Activated effector memory CD4-positive, alpha-beta T cell treated with Interleukin-2 at 50 U/mL for 16 hours (primary cell): ENCODE data around the gene CPE.
"Not testable (repeated sequence)": the region's sequence is repeated elsewhere in the genome, so short reads cannot be mapped to it uniquely, and the experiment has no call there.

Experiments used
- DNase-seq: peaks from one replicate; pipeline ENCODE4 v3.0.0-alpha.2; 2020

The CPE gene

DNA sequence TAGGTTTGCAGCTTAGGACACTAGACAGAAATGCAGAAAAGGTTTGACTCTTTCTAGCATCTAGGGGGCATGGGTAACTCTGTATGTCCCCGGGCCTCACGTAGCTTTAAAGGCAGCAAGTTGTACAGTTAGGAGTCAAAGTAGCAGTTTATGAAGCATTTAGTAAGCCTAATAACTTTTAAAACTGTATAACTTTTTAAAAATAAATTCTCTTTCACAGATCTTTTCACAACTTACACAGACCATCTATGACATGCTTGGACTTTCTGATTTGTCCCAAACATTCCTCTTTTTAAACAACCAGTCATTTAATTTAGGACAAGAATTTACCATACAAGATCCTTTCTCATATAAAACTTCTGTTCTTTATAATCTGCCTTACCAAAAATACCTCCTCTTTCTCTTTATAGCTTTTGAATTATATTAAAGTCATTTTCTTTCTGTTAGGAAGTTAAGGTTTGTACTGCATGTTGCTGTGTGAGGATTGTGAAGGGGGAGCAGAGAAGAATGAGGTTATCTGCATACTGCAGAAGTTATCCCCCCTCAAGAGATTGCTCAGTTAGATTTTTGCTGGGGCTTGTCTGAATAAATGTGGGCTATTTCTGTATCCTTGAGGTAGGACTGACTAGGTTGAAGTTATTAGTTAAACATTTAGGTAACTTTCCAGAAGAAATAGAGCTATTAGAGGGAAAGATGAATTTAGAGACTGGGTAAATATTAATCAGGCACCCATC, 94.3 kb downstream of the CPE start:
- no peak for DNase-seq

DNA sequence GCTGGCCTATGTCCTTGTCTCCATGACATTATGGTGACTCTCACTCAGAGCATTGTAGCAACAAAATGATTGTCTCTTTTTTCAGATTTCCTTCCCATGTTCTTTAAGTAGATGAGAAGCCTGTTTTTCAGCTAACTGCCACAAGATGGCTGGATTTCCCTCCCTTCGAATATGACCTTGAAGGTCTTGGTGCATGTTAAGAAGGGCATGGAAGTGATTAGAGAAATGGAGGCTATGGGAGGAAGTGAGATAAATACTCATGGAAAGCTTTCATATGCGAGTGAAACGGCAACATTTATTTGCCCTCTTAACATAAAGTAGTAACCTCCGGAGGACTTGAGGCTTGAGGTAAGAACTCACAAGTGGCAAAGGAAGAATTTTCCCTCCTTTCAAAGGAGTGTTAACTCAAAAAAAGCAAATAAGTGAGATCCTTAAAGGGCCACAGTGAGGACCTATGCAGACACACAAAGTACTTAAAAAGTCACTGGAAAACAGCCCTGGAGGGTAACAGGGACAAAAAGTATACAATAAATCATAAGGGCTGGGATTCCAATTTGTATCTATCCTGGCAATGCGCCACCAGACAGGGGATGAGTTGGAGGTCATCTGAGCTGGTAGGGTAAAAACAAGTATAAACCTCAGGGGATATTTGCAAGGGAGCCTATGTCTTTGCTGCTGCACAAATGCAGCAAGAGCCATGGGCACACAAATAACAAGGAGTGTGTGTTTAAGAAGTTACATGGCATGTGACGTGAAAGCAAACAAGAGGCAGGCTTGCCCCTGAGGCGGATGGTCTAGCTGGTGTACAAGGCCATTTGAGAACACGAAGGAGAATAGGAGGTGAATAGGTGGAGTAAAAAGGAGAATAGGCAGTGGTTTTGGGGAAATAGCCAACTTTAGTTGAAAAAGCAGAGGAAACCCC, 96.2 kb downstream of the CPE start:
- no peak for DNase-seq

DNA sequence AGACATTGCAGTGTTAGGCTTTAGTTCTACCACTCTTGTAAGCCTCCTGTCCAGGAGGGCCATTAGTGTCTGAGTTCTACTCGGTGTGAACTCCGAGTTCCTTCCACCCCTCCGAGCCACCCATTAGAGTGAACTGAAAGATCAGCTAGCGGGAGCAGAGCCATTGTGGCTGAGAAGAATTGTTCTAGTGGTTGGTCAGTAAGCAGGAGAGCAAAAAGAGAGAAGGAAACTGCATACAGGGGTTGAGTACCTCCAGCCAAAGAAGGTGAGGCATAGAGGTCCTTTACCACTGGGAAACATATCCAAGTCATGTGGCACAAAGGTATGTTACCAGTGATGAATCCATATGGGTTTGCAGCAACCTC, 96.9 kb downstream of the CPE start:
- no peak for DNase-seq

DNA sequence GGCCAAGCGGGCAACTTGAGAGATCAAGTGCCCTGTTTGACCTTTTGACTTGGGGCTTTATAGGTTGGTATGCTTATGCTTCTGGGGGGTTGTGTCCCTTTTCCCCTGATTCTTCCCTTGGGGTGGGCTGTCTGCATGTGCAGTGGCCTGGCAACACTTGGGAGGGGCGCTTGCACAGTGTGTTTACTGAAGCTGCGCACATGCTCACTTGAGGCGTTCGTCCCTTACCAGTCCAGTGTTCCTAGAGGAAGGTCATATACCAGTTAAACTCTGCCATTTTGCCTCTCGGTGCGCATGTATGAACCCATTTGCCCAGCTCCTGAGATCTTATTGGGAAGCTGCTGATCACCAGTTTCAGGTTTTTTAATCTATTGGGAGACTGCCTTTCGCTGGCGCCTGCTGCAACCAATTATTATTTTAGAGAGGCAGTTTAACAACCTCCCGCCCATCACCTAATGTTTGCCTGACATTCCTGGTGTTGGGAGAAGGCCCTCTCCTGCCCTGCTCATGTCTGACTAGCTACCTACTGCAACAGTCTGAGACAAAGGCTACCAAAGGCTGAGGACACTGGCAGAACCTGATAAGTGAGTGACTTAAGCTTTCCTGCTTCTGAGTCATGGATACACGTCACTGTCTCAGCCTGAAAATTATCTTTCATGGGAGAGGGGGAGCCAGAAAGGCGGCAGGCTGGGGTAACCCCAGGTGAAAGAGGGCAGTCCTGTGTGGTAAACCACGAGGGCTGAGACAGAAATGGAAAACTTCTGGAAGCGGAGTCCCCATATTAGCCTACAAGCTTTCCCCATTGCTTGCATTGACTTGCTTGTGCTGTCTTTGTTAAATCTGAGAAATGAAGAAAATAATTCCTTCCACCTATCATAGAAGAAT, 97.6 kb downstream of the CPE start:
- DNase-seq: no peak

DNA sequence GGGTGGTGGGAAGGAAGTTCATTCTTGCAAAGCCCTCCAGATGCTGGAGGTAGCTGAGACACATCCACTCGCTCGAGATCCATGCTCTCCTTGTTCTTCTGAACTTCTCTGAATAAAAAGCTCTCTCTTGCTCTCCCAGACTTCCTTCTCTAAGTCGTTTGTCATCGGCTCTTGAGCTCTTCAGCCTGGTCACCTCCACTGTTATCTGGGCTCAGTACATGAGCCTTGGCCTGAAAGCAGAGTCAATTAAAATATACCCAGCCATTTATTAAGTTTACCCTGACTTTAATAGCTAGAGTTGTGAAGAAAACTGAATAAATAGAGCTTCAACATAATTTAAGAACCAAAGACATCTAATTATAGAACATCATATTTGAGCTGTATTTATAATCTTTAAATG, 99.0 kb downstream of the CPE start:
- DNase-seq: no peak

DNA sequence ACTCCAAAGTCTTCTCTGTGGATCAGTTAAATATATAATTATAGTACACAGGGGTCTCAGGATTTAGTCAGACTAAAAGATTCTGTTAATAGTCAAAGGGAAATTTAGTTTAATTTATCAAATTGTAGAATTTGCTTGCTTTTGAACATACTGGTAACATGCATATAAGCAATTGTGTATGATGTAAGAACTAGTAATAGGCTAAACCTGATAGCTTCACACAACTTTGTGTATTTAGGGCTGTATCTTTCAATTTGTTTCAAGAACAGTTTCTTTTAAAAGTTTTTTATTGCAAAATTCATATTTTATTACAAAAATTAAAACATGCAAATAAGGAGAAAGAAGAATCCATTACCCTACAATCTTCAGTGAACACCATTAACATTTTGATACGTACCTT, 99.5 kb downstream of the CPE start:
- DNase-seq: no peak

DNA sequence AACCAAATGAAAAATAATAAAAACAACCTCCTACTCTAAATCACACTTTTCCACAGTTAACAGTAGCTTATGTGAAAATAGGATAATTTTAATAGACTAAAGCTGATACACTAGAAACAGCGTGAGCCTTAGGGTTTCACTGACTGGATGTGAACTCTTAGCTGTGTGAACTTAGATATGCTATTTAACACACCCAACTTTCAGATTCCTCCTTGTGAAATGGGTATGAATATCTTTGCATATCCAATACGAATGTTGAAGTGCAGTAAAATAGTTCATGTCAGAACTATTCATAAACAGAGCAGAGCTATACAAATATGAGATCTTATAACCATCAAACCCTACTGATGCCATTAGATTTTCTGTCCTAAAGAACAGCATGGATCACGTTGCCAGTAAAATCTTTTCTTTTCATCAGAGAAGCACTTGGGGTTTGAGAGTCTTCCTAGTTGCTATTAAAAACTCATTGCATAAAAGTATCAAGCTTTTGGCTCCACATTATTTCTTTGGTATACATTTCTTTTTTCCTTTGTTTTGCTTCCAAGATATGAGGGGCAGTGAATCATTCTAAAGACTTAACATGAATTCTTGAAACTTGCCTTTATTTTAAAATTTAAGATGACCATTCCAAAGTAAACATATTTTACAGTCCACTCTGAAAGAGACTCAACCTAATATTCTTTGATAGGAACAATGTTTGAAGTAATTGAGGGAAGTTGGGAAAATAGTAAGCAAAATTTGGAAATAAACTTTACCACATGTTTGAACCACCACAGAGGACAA, 102.4 kb downstream of the CPE start:
- DNase-seq: no peak

DNA sequence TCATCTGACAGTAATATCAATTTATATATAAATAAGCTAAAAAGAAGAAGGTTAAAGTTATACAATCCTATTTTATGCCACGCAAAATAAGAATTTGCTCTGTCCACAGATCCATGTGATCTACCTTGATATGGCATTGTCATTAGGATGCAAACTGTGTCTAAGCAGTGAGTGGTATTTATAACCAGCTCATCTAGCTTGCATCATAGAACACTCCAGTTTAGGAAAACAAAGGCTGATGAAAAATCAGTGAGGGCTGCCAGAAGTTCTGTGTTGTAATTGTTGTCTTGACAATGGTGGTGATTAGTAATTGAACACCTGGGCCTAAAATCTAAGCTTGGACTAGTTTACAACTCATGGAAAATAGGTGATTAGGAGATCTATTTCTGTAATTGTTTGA, 111.0 kb downstream of the CPE start:
- no peak for DNase-seq

DNA sequence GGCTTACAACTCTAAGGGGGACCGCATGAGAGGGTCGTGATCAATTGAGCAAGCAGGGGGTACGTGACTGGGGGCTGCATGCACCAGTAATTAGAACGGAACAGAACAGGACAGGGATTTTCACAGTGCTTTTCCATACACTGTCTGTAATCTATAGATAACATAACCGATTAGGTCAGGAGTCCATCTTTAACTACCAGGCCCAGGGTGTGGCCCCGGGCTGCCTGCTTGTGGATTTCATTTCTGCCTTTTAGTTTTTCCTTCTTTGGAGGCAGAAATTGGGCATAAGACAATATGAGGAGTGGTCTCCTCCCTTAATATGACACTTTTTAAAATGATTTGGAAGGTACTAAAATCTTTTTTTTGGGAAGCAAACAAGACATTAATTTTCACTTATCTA, 113.8 kb downstream of the CPE start:
- not testable (repeated sequence) for DNase-seq

DNA sequence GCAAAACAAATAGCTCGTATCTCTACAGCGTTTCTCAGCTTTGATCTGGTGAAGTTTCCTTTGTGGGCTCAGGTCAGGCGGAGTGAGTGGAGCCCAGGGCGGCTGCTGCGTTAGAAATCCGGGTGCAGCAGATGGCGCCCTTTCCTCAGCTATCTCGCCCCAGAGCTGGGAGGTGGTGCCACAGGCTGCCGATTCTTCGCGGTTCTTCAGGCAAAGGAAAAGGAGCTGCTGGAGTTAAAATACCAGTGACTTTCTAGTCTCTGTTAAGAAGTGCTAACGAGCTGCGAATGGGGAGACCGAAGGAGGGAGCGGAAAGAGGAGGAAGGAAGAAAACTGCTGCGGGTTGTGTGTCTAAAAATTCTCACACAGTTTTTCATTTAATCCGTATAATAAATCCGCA, 114.6 kb downstream of the CPE start:
- DNase-seq: peak; percentile 27

DNA sequence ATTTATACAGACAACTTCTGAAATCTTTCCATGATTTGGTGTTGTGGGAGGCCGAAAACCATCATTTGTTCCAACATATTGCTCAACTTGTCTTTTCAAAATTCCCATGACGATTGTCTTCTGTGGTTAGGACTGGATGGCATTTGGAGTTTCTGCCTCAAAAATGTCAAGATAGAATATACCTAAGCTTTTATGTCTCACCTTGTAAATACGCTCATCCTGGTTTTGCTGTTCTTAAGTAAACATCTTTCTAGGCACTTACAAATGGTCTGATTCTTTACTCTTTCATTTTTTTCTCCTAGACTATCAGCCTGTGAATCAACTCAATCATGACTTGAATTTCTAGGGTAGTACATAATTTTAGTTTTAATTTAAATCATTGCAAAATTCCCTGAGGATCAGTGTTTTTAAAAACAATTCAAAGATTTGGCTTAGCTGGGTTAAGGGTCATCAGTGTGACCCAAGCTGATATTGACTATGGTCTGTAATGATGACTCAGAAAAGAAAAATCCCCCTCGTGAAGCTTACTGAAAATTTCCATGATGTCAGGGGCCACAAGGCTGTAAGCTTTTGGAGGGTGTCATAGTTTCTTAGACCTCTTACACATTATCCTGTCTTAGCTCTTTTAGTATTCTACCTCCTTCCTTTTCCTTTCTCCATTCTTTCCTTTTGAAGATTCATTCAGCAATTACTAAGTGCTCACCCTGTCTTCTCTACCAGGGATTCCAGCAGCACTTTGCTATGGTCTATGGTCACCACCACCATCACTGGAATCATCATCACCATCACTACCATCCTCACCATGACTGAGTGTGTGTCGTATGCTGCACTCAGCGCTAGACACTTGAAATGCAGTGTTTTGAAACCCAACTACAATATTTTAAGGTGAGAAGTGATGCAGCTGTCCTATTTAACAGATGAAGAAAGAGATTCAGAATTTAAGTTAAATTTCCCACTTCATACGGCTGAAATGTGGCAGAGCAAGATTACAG, 124.4 kb downstream of the CPE start:
- no peak for DNase-seq

DNA sequence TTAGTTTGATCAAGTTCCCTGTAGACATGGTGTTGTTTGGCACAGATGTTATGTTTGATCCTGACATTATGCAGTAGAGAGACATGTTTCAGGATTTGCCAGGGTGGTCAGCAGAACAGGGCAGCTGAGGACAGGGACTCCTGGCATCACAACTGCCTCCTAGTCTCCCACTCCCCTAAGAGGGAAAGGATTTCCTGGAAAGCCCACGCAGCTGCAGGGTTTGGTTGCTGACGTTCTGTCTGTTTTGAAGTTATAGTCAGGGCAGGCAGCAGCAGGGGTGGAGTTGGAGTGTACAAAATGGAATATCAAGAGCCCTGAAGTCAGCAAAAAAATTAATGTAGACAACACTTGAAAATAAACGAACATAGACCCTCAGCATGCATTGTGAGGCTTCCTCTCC, 125.4 kb downstream of the CPE start:
- no peak for DNase-seq

DNA sequence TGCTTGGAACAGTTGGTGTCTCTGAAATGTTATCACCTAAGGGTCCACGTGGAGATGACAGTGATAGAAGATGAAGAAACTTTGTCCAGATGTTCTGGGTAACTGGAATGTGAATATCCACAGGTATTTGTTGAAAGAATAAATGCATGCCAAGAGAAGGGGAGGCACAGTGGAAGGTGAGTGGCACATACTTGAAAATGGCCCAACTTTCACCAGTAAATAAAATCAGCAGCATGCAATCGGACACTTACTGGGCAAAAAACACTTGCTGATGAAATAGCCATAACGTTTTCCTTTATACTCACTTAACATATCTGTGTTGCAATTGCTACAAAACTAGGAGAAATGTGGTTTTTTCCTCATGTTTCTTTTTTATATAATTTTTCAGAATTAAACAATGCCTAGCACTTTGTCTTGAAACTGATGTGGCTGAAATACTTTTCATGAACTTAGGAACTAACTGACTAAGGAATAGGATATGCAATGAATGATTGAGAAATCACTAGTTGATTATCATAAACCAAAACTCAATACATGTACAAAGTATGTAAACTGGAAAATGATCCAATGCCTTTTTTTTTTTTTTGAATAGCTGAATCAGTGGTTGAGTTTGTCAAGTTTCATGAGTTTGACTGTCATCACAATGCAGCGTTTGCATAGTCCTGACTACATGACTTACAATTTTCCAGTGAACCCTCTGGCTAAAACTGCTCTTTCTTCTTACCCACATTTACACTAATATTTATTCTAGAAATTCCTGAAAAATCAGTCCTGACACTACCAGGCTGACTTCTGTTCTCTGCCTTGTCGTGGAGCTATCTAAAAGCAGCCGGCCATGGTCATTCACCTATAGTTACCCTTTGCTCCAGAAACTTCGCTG, 127.4 kb downstream of the CPE start:
- DNase-seq: no peak

DNA sequence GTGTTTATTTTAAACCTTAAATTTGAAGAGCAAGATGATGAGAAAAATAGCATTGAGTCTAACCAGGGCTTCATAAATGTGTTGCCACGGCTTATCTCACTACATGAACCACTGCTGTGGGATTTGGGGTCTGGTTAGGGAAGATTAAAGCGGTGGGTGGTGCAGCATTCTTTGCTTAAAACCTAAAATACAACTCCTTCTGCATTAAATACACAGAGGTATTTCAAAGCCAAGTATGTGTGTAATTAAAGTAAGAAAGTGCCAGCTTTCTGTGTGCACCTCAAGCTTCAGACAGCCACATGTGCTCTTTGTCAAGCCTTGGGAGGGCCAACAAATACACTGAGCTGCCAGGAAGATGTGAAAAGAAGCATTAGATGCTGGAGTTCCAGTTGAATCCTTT, 128.0 kb downstream of the CPE start:
- DNase-seq: no peak

DNA sequence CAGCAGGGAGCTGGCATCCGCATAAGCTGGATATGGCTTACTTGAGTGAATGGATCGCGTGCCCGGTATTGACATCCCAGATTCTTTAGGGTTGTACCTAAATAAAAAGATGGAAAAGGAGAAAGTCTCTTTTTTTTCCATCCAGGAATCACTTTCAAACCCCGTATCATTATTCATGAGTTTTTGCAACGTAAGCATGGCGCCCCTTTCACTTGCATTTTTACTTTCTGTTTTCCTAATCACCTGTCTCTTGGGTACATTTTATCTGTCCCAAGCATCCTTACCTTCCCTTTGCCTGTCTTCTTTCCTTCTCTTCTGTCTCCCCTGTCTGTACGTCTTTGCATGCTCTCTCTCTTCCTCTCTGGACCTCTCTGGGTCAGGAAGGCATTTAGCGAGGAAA, 128.6 kb downstream of the CPE start:
- DNase-seq: no peak

DNA sequence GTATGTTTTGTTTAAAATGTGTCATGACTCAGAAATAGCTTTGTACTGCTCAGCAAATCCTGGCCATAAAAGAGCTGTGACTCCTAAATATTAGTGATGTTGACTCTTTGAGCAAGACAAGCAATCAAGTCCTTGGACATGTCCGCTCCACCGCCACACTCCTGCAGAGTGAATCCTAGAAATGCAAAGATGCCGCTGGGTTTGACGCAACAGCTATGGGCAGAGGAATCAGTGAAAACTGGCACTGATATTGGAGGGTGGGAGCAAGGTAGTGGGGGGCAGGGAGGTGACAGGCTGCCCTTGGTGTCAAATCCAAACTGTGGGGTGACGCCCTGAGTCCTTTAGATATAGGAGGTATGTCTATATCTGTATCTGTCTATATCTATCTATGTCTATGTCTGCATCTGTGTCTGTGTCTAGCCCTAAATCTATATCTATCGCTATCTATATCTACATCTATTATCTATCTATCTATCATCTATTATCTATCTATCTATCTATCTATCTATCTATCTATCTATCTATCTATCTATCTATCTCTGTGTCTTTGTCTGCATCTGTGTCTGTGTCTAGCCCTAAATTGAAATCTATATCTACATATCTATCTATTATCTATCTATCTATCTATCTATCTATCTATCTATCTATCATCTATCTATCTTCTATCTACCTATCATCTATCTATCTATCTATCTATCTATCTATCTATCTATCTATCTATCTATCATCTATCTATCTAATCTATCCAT, 129.7 kb downstream of the CPE start:
- DNase-seq: no peak

DNA sequence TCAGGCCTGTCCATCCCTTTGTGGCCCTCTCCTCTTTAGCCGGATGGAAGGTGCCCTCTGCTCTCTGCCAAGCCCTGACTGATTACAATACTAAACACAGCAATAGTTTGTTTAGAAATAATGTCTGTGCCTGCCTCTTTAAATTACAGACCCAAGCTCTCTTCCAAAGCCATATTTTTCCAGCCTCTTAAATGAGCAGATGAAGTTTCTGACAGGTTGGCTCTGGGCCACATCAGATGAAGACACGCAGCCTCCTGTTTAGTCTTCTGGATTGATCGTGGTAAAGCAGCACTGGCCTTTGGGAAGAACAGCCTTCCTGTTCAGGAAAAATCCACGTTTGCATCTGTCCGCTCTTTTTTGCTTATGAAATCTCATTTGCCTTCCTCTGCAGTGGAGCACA, 133.6 kb downstream of the CPE start:
- no peak for DNase-seq

DNA sequence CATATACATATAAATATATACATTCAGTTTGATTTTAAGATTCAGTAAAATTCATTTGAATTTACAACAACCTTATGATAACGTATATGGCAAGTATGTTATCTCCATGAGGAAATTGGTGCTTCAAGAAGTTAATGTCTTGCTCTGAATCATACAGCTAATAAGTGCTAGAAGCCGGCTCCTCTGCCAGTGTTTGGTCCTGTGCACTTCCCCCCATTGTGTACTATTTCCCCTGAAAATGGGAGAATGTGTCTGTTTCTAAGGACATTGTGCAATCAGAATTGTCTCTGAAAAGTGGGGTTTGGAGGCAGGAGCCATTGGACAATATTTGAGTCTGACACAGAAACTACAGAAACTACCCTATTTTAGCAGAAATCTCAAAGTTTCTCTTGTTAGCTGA, 135.9 kb downstream of the CPE start:
- no peak for DNase-seq

DNA sequence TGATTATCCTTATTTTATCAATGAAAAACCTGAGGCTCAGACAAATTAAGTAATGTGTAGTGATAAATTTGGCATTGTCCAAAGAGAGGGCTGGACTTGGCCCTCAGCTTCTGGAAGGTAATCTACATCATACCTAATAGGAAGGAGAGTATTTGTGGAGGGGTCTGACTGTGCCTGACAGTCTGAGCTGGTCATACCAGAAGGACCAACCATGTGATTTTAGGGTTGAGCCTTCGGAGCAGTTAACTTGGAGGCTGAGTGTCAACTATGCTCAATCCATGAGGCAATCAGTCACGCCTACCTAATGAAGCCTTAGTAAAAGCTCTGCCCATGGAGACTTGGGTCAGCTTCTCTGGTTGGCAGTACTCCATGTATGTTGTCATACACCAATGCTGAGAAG, 136.4 kb downstream of the CPE start:
- DNase-seq: no peak
